ENCODE results near the gene NEK1.

Gene NEK1

GRCh38 chr4:169446824-169447223 is 165.6 kb downstream of the NEK1 start:
- H3K27ac ChIP-seq: no peak overlapping the region
- TF ChIP-seq CTCF (IDR thresholded peaks at IDR 0.05): no peak
- no peak overlapping the region for H3K4me3 ChIP-seq
- no peak for DNase-seq (ENCODE audit: low spot score)

GRCh38 chr4:169443748-169444147 is 168.6 kb downstream of the NEK1 start:
- no peak overlapping the region for H3K27ac ChIP-seq
- no peak for DNase-seq (ENCODE audit: low spot score)
- no peak overlapping the region for H3K4me3 ChIP-seq
- TF ChIP-seq CTCF (IDR thresholded peaks at IDR 0.05): no peak

GRCh38 chr4:169440446-169440845 is 171.9 kb downstream of the NEK1 start:
- DNase-seq (ENCODE audit: low spot score): no peak
- H3K27ac ChIP-seq: no peak overlapping the region
- no peak overlapping the region for H3K4me3 ChIP-seq
- TF ChIP-seq CTCF (IDR thresholded peaks at IDR 0.05): no peak

GRCh38 chr4:169439244-169439643 is 173.1 kb downstream of the NEK1 start:
- Histone ChIP-seq H3K27ac (no peak overlapping the region), H3K4me3 (no peak overlapping the region)
- DNase-seq (ENCODE audit: low spot score): no peak
- TF ChIP-seq CTCF (IDR thresholded peaks at IDR 0.05): no peak

GRCh38 chr4:169438057-169438480 is 174.3 kb downstream of the NEK1 start:
- no peak for DNase-seq (ENCODE audit: low spot score)
- Histone ChIP-seq H3K27ac (no peak overlapping the region), H3K4me3 (no peak overlapping the region)
- no peak for TF ChIP-seq CTCF (IDR thresholded peaks at IDR 0.05)

GRCh38 chr4:169437299-169438047 is 174.9 kb downstream of the NEK1 start:
- Histone ChIP-seq H3K4me3 (no peak overlapping the region), H3K27ac (no peak overlapping the region)
- TF ChIP-seq CTCF (IDR thresholded peaks at IDR 0.05): no peak
- no peak for DNase-seq (ENCODE audit: low spot score)

GRCh38 chr4:169436734-169437133 is 175.6 kb downstream of the NEK1 start:
- no peak for TF ChIP-seq CTCF (IDR thresholded peaks at IDR 0.05)
- no peak for DNase-seq (ENCODE audit: low spot score)
- no peak overlapping the region for H3K27ac ChIP-seq
- H3K4me3 ChIP-seq: no peak overlapping the region
